SK-N-SH treated with all-trans-retinoic acid at 6 μM for 48 hours (cell line): Measurements from ENCODE around the gene SLAMF6.

Experiments used
- ARNTL ChIP-seq: fragments of 450-650 bp; formaldehyde crosslinking; IDR thresholded peaks from 2 replicates; pipeline ENCODE4 v1.5.0; 2020; ENCODE audit warnings: low read depth, mild to moderate bottlenecking, moderate library complexity, borderline replicate concordance
- BACH2 ChIP-seq: fragments of 250-450 bp; sonication (Bioruptor Pico); IDR thresholded peaks from 2 replicates; pipeline ENCODE4 v1.9.0; 2021; ENCODE audit warnings: mild to moderate bottlenecking, borderline replicate concordance
- ESRRG ChIP-seq: fragments of 250-450 bp; sonication (Bioruptor Pico); IDR thresholded peaks from 2 replicates; pipeline ENCODE4 v1.6.1; 2021; ENCODE audit warnings: mild to moderate bottlenecking
- ISL1 ChIP-seq: fragments of 250-450 bp; sonication (Bioruptor Pico); IDR thresholded peaks from 2 replicates; pipeline ENCODE4 v2.1.2; 2022; ENCODE audit warnings: mild to moderate bottlenecking, moderate library complexity
- OSR1 ChIP-seq: fragments of 250-450 bp; sonication (Bioruptor Pico); IDR thresholded peaks from 2 replicates; pipeline ENCODE4 v1.8.0; 2022; ENCODE audit warnings: moderate library complexity, mild to moderate bottlenecking, inconsistent platforms
- PATZ1 ChIP-seq: fragments of 250-450 bp; sonication (Bioruptor Pico); IDR thresholded peaks from 2 replicates; pipeline ENCODE4 v1.8.0; 2020; ENCODE audit warnings: mild to moderate bottlenecking, moderate library complexity, borderline replicate concordance
- RARB ChIP-seq: fragments of 250-450 bp; sonication (Bioruptor Pico); IDR thresholded peaks from 2 replicates; pipeline ENCODE4 v1.8.0; 2021; ENCODE audit warnings: mild to moderate bottlenecking, moderate library complexity
- SNAI2 ChIP-seq: fragments of 250-450 bp; sonication (Bioruptor Pico); IDR thresholded peaks from 2 replicates; pipeline ENCODE4 v1.5.0; 2020; ENCODE audit warnings: mild to moderate bottlenecking, moderate library complexity
- TOX ChIP-seq: fragments of 250-450 bp; sonication (Bioruptor Pico); IDR thresholded peaks from 2 replicates; pipeline ENCODE4 v1.8.0; 2021; ENCODE audit warnings: mild to moderate bottlenecking, moderate library complexity, borderline replicate concordance
- ZFP3 ChIP-seq: fragments of 250-450 bp; sonication (Bioruptor Pico); IDR thresholded peaks from 2 replicates; pipeline ENCODE4 v1.5.0; 2020; ENCODE audit warnings: mild to moderate bottlenecking, moderate library complexity
- ZFP30 ChIP-seq: fragments of 450-650 bp; formaldehyde crosslinking; IDR thresholded peaks from 2 replicates; pipeline ENCODE4 v1.5.0; 2022; ENCODE audit warnings: mild to moderate bottlenecking, moderate library complexity
- ZNF70 ChIP-seq: fragments of 450-650 bp; formaldehyde crosslinking; IDR thresholded peaks from 2 replicates; pipeline ENCODE4 v1.5.0; 2020; ENCODE audit warnings: mild to moderate bottlenecking, moderate library complexity

- TF ChIP-seq ZFP30 (CRISPR knock-in tag), result no peak
- TF ChIP-seq ESRRG (CRISPR knock-in tag), result no peak
- no peak for TF ChIP-seq PATZ1 (CRISPR knock-in tag)
- TF ChIP-seq SNAI2, result no peak
- TF ChIP-seq OSR1 (CRISPR knock-in tag), result no peak
- no peak for TF ChIP-seq RARB
- no peak for TF ChIP-seq TOX (CRISPR knock-in tag)
- no peak for TF ChIP-seq ARNTL (CRISPR knock-in tag)
- no peak for TF ChIP-seq ZFP3 (CRISPR knock-in tag)
- TF ChIP-seq BACH2 (CRISPR knock-in tag), result no peak
- no peak for TF ChIP-seq ISL1 (CRISPR knock-in tag)
- no peak for TF ChIP-seq ZNF70 (CRISPR knock-in tag)
Observed at GRCh38 chr1:160552425-160552824, 29.4 kb upstream of the SLAMF6 start.
